ENCODE data around the gene FAM180A. TPM values are rescaled to one million over a fixed set of nuclear protein-coding genes. Genes with fewer than 3 reads are reported as not detected.

FAM180A gene
- total and polyA plus RNA-seq, 2 donors (not counting 1 experiment from before 2014, with no cell fraction given) = not detected

DNA sequence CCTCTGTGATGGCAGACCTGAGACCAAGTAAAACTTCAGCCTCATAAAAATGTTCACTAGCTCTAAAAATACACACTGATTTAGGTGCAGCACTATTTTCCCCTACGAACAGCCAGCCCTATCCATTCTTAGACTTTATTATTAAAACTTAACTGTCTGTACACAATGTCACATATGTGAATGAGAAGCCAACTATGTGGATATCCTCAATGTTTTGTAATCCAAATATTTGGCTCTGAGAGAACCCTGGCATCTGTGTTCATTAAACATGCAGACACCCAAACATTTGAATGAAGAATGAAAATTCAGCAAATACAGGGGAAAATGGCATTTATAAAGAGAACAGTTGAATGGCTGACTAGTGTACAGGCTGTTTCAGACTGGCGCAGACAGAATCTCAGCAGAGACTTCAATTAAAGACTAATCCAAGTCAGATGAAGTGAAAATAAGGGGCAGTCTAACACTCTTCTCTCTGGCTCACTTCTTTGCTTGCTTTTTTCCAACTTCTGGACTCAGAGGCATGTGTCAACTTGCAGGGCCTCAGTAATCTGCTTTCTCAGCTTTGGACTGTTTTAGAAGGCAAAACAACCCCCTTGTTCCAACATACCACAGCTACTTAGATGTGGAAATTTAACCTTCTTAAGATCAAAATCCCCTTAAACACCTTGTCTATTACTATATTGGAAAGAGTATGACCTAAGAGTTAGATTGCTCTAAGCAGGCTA is 47.4 kb upstream of the FAM180A start:
- no peaks in the 10 kb centered on the region for H3K36me3 ChIP-seq (replicated peaks in 1 of 2; ENCODE audit: control extremely low read depth in 1 of 2, control insufficient read depth in 1 of 2, extremely low read depth in 1 of 2, insufficient read depth in 2 of 2, low read length in 1 of 2)
- Mint-ChIP-seq H3K9me3 (ENCODE audit: insufficient read depth) (no peaks in the 10 kb centered on the region), H3K27me3 (peaks cover 25% of the 10 kb centered on the region), H3K27ac (no peak overlapping the region), H3K4me3 (no peak overlapping the region), H3K4me1 (peaks cover 5% of the 10 kb centered on the region)
- no peaks in the 10 kb centered on the region for H4K20me1 ChIP-seq (ENCODE audit: control insufficient read depth, insufficient read depth, low read length, poor library complexity, severe bottlenecking)
- H3K79me2 ChIP-seq (ENCODE audit: control insufficient read depth, insufficient read depth, low read length) = no peaks in the 10 kb centered on the region
- peaks cover 2 to 4% of the 10 kb centered on the region in 2 donors for H3K4me1 ChIP-seq (ENCODE audit: control insufficient read depth in 2 of 2, insufficient read depth in 2 of 2, low read length in 2 of 2)
- ChIA-PET CTCF (interaction anchor here (4.7 kb wide), 1 partner anchor 212 kb away, joined by 20 read pairs; no protein-coding TSS in a partner anchor), POLR2A (no interaction called here)
- WGBS (ENCODE audit: insufficient coverage) = 100% methylated on average over 1 of the region's 2 CpGs
- H3K27ac ChIP-seq (ENCODE audit: low read length in 2 of 2) = no peak overlapping the region
- no peak overlapping the region for H3K4me3 ChIP-seq (ENCODE audit: control extremely low read depth in 1 of 5, extremely low read depth in 1 of 5, insufficient read depth in 1 of 5, low read depth in 2 of 5, low read length in 4 of 5)
- H3K9ac ChIP-seq (ENCODE audit: low read length) = no peak overlapping the region
- peaks cover 0 to 17% (median 8%) of the 10 kb centered on the region in 4 experiments for H3K27me3 ChIP-seq (replicated peaks in 1 of 4; ENCODE audit: control extremely low read depth in 1 of 4, control insufficient read depth in 3 of 4, insufficient read depth in 4 of 4, low read length in 3 of 4)
- no peaks in the 10 kb centered on the region for H3K9me3 ChIP-seq (ENCODE audit: control extremely low read depth in 1 of 3, control insufficient read depth in 2 of 3, insufficient read depth in 1 of 3, low read length in 2 of 3)
- TF ChIP-seq, protein P1, sequence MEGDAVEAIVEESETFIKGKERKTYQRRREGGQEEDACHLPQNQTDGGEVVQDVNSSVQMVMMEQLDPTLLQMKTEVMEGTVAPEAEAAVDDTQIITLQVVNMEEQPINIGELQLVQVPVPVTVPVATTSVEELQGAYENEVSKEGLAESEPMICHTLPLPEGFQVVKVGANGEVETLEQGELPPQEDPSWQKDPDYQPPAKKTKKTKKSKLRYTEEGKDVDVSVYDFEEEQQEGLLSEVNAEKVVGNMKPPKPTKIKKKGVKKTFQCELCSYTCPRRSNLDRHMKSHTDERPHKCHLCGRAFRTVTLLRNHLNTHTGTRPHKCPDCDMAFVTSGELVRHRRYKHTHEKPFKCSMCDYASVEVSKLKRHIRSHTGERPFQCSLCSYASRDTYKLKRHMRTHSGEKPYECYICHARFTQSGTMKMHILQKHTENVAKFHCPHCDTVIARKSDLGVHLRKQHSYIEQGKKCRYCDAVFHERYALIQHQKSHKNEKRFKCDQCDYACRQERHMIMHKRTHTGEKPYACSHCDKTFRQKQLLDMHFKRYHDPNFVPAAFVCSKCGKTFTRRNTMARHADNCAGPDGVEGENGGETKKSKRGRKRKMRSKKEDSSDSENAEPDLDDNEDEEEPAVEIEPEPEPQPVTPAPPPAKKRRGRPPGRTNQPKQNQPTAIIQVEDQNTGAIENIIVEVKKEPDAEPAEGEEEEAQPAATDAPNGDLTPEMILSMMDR (IDR thresholded peaks at IDR 0.05) = no peak
- no peak for TF ChIP-seq EZH2 (IDR thresholded peaks at IDR 0.05; ENCODE audit: borderline replicate concordance, insufficient read depth, low read depth, low read length, poor library complexity, severe bottlenecking)
- intact Hi-C loops (cut with micrococcal nuclease) = no loop called here
- DNase-seq (no peak), ATAC-seq (ENCODE audit: low read depth) (no peak)
- no peak overlapping the region for H3K4me2 ChIP-seq (replicated peaks; ENCODE audit: low read depth, low read length, poor library complexity, severe bottlenecking)
- H2AFZ ChIP-seq (ENCODE audit: insufficient read depth, low read depth, low read length, poor library complexity, severe bottlenecking) = no peak overlapping the region

DNA sequence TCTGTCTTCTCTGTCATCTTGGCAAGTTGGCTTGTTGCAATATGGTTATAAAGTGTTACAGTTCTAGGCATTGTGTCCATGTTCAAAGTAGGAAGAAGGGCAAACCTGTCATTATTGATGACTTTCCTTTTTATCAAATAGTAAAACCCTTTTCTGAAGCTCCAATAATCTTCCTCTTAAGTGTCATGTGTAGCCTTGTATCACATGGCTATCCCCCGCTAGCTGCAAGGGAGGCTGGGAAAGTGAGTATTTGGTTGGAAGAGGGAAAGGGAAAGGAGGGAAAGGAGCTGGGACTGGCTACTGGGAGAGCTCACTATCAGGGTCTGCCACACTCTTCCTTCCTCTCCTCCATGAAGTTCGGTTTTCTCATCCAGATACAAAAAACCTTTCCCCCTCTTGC is 45.2 kb upstream of the FAM180A start:
- Mint-ChIP-seq H3K4me1 (no peaks in the 10 kb centered on the region), H3K9me3 (ENCODE audit: insufficient read depth) (no peaks in the 10 kb centered on the region), H3K27me3 (peaks cover 24% of the 10 kb centered on the region), H3K27ac (no peak overlapping the region), H3K4me3 (no peak overlapping the region)
- WGBS (ENCODE audit: insufficient coverage) = no CpG with 5 or more reads among the region's 2 CpGs
- no peaks in the 10 kb centered on the region for H4K20me1 ChIP-seq (ENCODE audit: control insufficient read depth, insufficient read depth, low read length, poor library complexity, severe bottlenecking)
- H3K27ac ChIP-seq (ENCODE audit: low read length in 2 of 2) = no peak overlapping the region
- TF ChIP-seq, protein P1 (IDR thresholded peaks at IDR 0.05) = no peak
- TF ChIP-seq EZH2 (IDR thresholded peaks at IDR 0.05; ENCODE audit: borderline replicate concordance, insufficient read depth, low read depth, low read length, poor library complexity, severe bottlenecking) = no peak
- no peaks in the 10 kb centered on the region for H3K36me3 ChIP-seq (replicated peaks in 1 of 2; ENCODE audit: control extremely low read depth in 1 of 2, control insufficient read depth in 1 of 2, extremely low read depth in 1 of 2, insufficient read depth in 2 of 2, low read length in 1 of 2)
- no peak overlapping the region for H3K4me3 ChIP-seq (ENCODE audit: control extremely low read depth in 1 of 5, extremely low read depth in 1 of 5, insufficient read depth in 1 of 5, low read depth in 2 of 5, low read length in 4 of 5)
- ChIA-PET POLR2A (no interaction called here), CTCF (interaction anchor here (4.7 kb wide), 1 partner anchor 214 kb away, joined by 20 read pairs; no protein-coding TSS in a partner anchor)
- ATAC-seq (ENCODE audit: low read depth) = no peak
- H3K9ac ChIP-seq (ENCODE audit: low read length) = no peak overlapping the region
- intact Hi-C loops (cut with micrococcal nuclease) = no loop called here
- H3K4me2 ChIP-seq (replicated peaks; ENCODE audit: low read depth, low read length, poor library complexity, severe bottlenecking) = no peak overlapping the region
- no peak overlapping the region for H2AFZ ChIP-seq (ENCODE audit: insufficient read depth, low read depth, low read length, poor library complexity, severe bottlenecking)
- no peak for DNase-seq
- no peaks in the 10 kb centered on the region for H3K4me1 ChIP-seq (ENCODE audit: control insufficient read depth in 2 of 2, insufficient read depth in 2 of 2, low read length in 2 of 2)
- no peaks in the 10 kb centered on the region for H3K27me3 ChIP-seq (replicated peaks in 1 of 4; ENCODE audit: control extremely low read depth in 1 of 4, control insufficient read depth in 3 of 4, insufficient read depth in 4 of 4, low read length in 3 of 4)
- no peaks in the 10 kb centered on the region for H3K9me3 ChIP-seq (ENCODE audit: control extremely low read depth in 1 of 3, control insufficient read depth in 2 of 3, insufficient read depth in 1 of 3, low read length in 2 of 3)
- no peaks in the 10 kb centered on the region for H3K79me2 ChIP-seq (ENCODE audit: control insufficient read depth, insufficient read depth, low read length)

Measured in B cell (primary cell).